ENCODE measurements around the gene LYG1. TPM values are rescaled to one million over a fixed set of nuclear protein-coding genes. Genes with fewer than 3 reads are reported as not detected.

LYG1 gene
- total and polyA plus RNA-seq, 2 of the 13 experiments (the other 11 are each of a cell fraction or from before 2014, with no cell fraction given), result 1.00 to 2.9 TPM

GRCh38 chr2:99317161-99317872, 16.3 kb upstream of the LYG1 start:
- WGBS (ENCODE audit: low lambda C conversion rate), result 97% methylated on average over 9 of the region's 9 CpGs
- Histone ChIP-seq H4K20me1 (ENCODE audit: insufficient read depth, low read length) (no peaks in the 10 kb centered on the region), H3K27ac (ENCODE audit: extremely low read length, insufficient read depth, low read length) (no peak overlapping the region), H3K4me1 (ENCODE audit: insufficient read depth, low read length) (no peaks in the 10 kb centered on the region), H3K4me3 (replicated peaks in 1 of 3; ENCODE audit: insufficient read depth in 1 of 3, low read depth in 2 of 3, low read length in 3 of 3) (no peak overlapping the region), H2AFZ (ENCODE audit: low read length) (no peak overlapping the region), H3K4me2 (ENCODE audit: low read depth, low read length) (no peak overlapping the region), H3K27me3 (ENCODE audit: control insufficient read depth in 1 of 2, insufficient read depth in 2 of 2, low read length in 2 of 2) (no peaks in the 10 kb centered on the region), H3K79me2 (ENCODE audit: insufficient read depth, low read length) (no peaks in the 10 kb centered on the region), H3K36me3 (replicated peaks in 1 of 2; ENCODE audit: control insufficient read depth in 1 of 2, insufficient read depth in 2 of 2, low read length in 2 of 2) (peaks cover 11 to 47% of the 10 kb centered on the region in 2 experiments), H3K9ac (ENCODE audit: insufficient read depth, low read depth, low read length) (no peak overlapping the region), H3K9me3 (ENCODE audit: low read length) (no peaks in the 10 kb centered on the region)
- FAIRE-seq (no peak), ATAC-seq (peak; percentile 46), DNase-seq (ENCODE audit: low spot score) (no peak)
- ChIA-PET POLR2A (no interaction called here), CTCF (ENCODE audit: low intra/inter-chr PET ratio, low total read pairs) (no interaction called here)
- no TSS peak for BruUV-seq (replicated peaks)
- no peak for TF ChIP-seq REL (CRISPR knock-in tag; conservative IDR thresholded peaks at IDR 0.05)
- TF ChIP-seq FOXO4 (CRISPR knock-in tag; conservative IDR thresholded peaks at IDR 0.05), result no peak
- TF ChIP-seq ZBTB10 (CRISPR knock-in tag; IDR thresholded peaks at IDR 0.05; ENCODE audit: borderline replicate concordance), result no peak
- TF ChIP-seq HOXA9 (CRISPR knock-in tag; IDR thresholded peaks at IDR 0.05; ENCODE audit: borderline replicate concordance), result no peak
- TF ChIP-seq ARNT (IDR thresholded peaks at IDR 0.05), result no peak
- intact Hi-C loops (cut with micrococcal nuclease; ENCODE audit: unreplicated experiment), result no loop called here
- in situ Hi-C loops (cut with HindIII; ENCODE audit: extremely low pct_ligation_motif_present, low pct_unique_long_range_greater_than_20kb), result no loop called here
